Kidney (tissue), 14 donors: Measurements from ENCODE around the gene CAVIN4. TPM values are rescaled to one million over a fixed set of nuclear protein-coding genes. Genes with fewer than 3 reads are reported as not detected.

Experiments used
- DNase-seq, 5 donors: peaks; one replicate each; pipeline ENCODE4 v3.0.0-alpha.2; 2013 to 2020
- FAIRE-seq: peaks from 2 replicates; lab custom pipeline; 2012; peaks lifted over from hg19 to GRCh38; lab: Jason Lieb, UNC
- H3K27ac ChIP-seq, 2 donors: one replicate each; pipeline ENCODE4 v1.7.0; 2013; ENCODE audit warnings: low read depth in 2 of 2, low read length in 2 of 2, inconsistent platforms in 1 of 2
- H3K27me3 ChIP-seq: one replicate; pipeline ENCODE4 v1.7.1; 2013; ENCODE audit warnings: low read length, inconsistent platforms; ENCODE audit not compliant: control insufficient read depth, insufficient read depth
- H3K36me3 ChIP-seq, 3 donors: one replicate each; pipeline versions ENCODE4 v1.7.0 to v1.7.1; 2013; ENCODE audit warnings: low read length in 3 of 3, control low read depth in 1 of 3, inconsistent platforms in 1 of 3; ENCODE audit not compliant: insufficient read depth in 3 of 3, control insufficient read depth in 2 of 3
- H3K4me1 ChIP-seq, 3 donors: one replicate each; pipeline versions ENCODE4 v1.7.0 to v1.7.1; 2013; ENCODE audit warnings: low read length in 3 of 3, inconsistent platforms in 1 of 3, low read depth in 1 of 3; ENCODE audit not compliant: control insufficient read depth in 2 of 3, insufficient read depth in 2 of 3
- H3K4me3 ChIP-seq, 3 donors: one replicate each; pipeline versions ENCODE4 v1.7.0 to v1.8.1; 2013; ENCODE audit warnings: low read length in 3 of 3, control low read depth in 1 of 3, inconsistent platforms in 1 of 3
- H3K9ac ChIP-seq, 3 donors: one replicate each; pipeline versions ENCODE4 v1.7.0 to v1.7.1; 2013; ENCODE audit warnings: low read length in 3 of 3, control low read depth in 1 of 3, inconsistent platforms in 1 of 3
- H3K9me3 ChIP-seq, 3 donors: one replicate each; pipeline versions ENCODE4 v1.7.0 to v1.7.1; 2013; ENCODE audit warnings: low read length in 3 of 3, control low read depth in 1 of 3, inconsistent platforms in 1 of 3; ENCODE audit not compliant: control insufficient read depth in 2 of 3, insufficient read depth in 1 of 3
- intact Hi-C: fragments of 100-400 bp; cut with DNase I; formaldehyde crosslinking; loops from one replicate; pipeline ENCODE4 v1.11.1; 2022
- polyA plus RNA-seq: library from polyadenylated mRNA; stranded (reverse); fragments of 350-450 nt; fragmentation: Illumina TruSeq; extraction: RNeasy Lipid Tissue Mini Kit (QIAGEN cat#74804); gene quantifications from one replicate; pipeline ENCODE4 v1.2.3, GENCODE V29; 2014; ENCODE audit warnings: low read depth, low replicate concordance; ENCODE audit not compliant: insufficient read depth
- total RNA-seq: library from RNA; stranded (reverse); fragmentation: NEBNext Ultra II Directional; extraction: Animal tissue kit (Norgen Biotek cat#: 25700); gene quantifications from one replicate; pipeline ENCODE4 v1.2.1, GENCODE V29; 2021
- TF ChIP-seq, protein P1 (sequence below): IDR thresholded peaks from 3 replicates; pipeline ENCODE4 v1.5.1; 2012; ENCODE audit warnings: mild to moderate bottlenecking, moderate library complexity, borderline replicate concordance; ENCODE audit not compliant: insufficient read depth; ENCODE audit errors: extremely low read depth
- donor health status: control.
- donor health status: control.
- donor health status: control.
- donor health status: control.
- donor health status: control.
- donor health status: DM: yes; HTN: yes; CAD: no.
- donor health status: Normal renal cell carcinoma (clear cell type).

The CAVIN4 gene
- total and polyA plus RNA-seq, 2 donors from 2014 or later = 0.13 to 0.24 TPM

DNA sequence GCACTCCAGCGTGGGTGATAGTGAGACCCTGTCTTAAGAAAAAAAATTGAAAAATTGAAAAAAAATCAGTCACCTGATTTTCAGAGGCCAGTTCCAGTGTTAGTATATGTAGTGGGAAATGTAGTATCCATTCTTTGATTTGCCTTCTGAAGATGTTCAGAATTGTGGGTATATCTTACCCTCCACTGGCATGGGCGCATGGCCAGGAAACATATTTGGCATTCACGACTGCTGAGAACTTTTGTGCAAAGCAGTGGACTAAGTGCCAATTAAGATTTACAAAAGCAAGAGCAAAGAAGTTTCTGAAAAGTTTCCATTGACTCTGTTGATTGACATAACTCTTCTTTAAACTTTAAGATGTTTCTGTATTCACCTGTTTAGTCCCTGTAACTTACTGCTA, 2.4 kb downstream of the CAVIN4 start:
- Histone ChIP-seq H3K27ac (no peak overlapping the region), H3K4me1 (no peaks in the 10 kb centered on the region), H3K27me3 (no peaks in the 10 kb centered on the region), H3K4me3 (no peak overlapping the region), H3K9ac (no peak overlapping the region), H3K36me3 (no peaks in the 10 kb centered on the region), H3K9me3 (no peaks in the 10 kb centered on the region)
- intact Hi-C loops = no loop called here
- DNase-seq (no peak), FAIRE-seq (no peak)
- TF ChIP-seq, protein P1, sequence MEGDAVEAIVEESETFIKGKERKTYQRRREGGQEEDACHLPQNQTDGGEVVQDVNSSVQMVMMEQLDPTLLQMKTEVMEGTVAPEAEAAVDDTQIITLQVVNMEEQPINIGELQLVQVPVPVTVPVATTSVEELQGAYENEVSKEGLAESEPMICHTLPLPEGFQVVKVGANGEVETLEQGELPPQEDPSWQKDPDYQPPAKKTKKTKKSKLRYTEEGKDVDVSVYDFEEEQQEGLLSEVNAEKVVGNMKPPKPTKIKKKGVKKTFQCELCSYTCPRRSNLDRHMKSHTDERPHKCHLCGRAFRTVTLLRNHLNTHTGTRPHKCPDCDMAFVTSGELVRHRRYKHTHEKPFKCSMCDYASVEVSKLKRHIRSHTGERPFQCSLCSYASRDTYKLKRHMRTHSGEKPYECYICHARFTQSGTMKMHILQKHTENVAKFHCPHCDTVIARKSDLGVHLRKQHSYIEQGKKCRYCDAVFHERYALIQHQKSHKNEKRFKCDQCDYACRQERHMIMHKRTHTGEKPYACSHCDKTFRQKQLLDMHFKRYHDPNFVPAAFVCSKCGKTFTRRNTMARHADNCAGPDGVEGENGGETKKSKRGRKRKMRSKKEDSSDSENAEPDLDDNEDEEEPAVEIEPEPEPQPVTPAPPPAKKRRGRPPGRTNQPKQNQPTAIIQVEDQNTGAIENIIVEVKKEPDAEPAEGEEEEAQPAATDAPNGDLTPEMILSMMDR = no peak

DNA sequence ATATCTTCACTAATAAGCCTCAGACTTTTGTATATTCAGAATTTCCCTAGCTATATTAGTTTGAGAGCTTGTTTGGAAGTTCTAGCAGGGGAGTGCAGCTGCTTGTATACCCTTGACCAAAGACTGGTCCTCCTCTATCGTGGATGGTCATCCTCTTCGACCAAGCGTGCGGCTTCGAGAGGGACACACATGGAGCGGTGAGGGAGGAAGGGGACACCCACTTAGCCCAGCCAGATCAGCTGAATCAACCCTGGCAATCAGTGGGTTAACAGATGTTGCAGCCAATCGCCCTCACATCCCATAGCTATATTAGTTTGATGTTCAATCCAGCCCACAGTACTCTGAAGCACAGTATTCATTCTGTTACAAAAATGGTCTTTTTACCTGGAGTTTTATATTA, 3.2 kb downstream of the CAVIN4 start:
- H3K27me3 ChIP-seq = no peaks in the 10 kb centered on the region
- no peak overlapping the region for H3K9ac ChIP-seq
- DNase-seq (no peak), FAIRE-seq (no peak)
- intact Hi-C loops = no loop called here
- H3K9me3 ChIP-seq = no peaks in the 10 kb centered on the region
- no peaks in the 10 kb centered on the region for H3K36me3 ChIP-seq
- no peak overlapping the region for H3K27ac ChIP-seq
- H3K4me1 ChIP-seq = no peaks in the 10 kb centered on the region
- TF ChIP-seq, protein P1 = no peak
- no peak overlapping the region for H3K4me3 ChIP-seq

DNA sequence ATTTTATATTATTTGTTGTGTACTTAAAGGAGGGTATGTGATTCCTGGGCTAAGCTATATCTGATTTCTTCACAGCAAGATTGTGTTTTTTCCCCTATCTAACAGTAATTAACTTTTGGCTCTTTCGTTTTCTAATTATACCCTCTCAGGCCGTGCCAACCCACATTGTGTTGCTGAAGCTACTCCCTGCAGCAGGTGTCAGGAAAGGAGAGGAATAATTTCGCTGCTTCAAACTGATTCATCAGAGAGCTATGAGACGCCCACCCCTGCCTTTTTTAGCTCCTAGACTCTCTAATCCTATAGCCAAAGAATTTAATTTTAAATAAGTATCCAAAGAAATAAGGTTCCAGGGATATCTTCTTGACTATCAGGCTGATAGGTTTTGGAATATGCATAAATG, 3.8 kb downstream of the CAVIN4 start:
- DNase-seq = no peak

More for the DNA sequence above, 3.8 kb downstream of the CAVIN4 start:
- no peak overlapping the region for H3K27ac ChIP-seq
- H3K4me3 ChIP-seq = no peak overlapping the region
- H3K4me1 ChIP-seq = no peaks in the 10 kb centered on the region
- H3K27me3 ChIP-seq = no peaks in the 10 kb centered on the region
- H3K9me3 ChIP-seq = no peaks in the 10 kb centered on the region
- no peak for FAIRE-seq
- no peak overlapping the region for H3K9ac ChIP-seq
- intact Hi-C loops = no loop called here
- TF ChIP-seq, protein P1 = no peak
- H3K36me3 ChIP-seq = no peaks in the 10 kb centered on the region
